HL-60 (cell line): Measurements from ENCODE around the gene PTPRK.

Experiments used
- CTCF ChIP-seq: IDR thresholded peaks from one replicate; pipeline ENCODE4 v1.5.1; 2011; ENCODE audit warnings: low read length, control low read depth, inconsistent platforms; ENCODE audit not compliant: insufficient read depth
- POLR2AphosphoS5 ChIP-seq: IDR thresholded peaks from 2 replicates; pipeline ENCODE4 v1.6.1; 2012; ENCODE audit warnings: low read depth
- REST ChIP-seq: IDR thresholded peaks from 2 replicates; pipeline ENCODE4 v1.6.1; 2012; ENCODE audit warnings: low read depth; ENCODE audit not compliant: insufficient replicate concordance
- SPI1 ChIP-seq: IDR thresholded peaks from 2 replicates; pipeline ENCODE4 v1.6.1; 2012; ENCODE audit warnings: low read depth, mild to moderate bottlenecking, borderline replicate concordance

- TF ChIP-seq SPI1, result no peak
- TF ChIP-seq CTCF, result no peak
- TF ChIP-seq REST, result no peak
- TF ChIP-seq POLR2AphosphoS5, result no peak
These were observed 331.7 kb downstream of the PTPRK start for GRCh38 chr6:128188678-128189077.
